ENCODE measurements around the gene AARSD1. TPM values are rescaled to one million over a fixed set of nuclear protein-coding genes. Genes with fewer than 3 reads are reported as not detected.
A peak's percentile ranks its signal among the peaks of the same experiment; 100 is the strongest.
"Not testable (repeated sequence)": the region's sequence is repeated elsewhere in the genome, so short reads cannot be mapped to it uniquely, and the experiment has no call there.

AARSD1 gene
- total and polyA plus RNA-seq, 2 donors (not counting 1 experiment from before 2014, with no cell fraction given), result 17.7 to 37.3 TPM

- peaks cover 2% of the 10 kb centered on the region for H4K20me1 ChIP-seq (ENCODE audit: control insufficient read depth, extremely low read depth, insufficient read depth, low read length)
- peaks cover 16% of the 10 kb centered on the region for H3K36me3 ChIP-seq (ENCODE audit: control insufficient read depth, insufficient read depth, low read length)
- no peak overlapping the region for H3K9ac ChIP-seq (ENCODE audit: insufficient read depth, low read length)
- H3K4me2 ChIP-seq (ENCODE audit: extremely low read depth, insufficient read depth, low read length), result no peak overlapping the region
- H3K4me3 ChIP-seq (replicated peaks in 1 of 4; ENCODE audit: control extremely low read depth in 1 of 4, insufficient read depth in 1 of 4, low read depth in 3 of 4, low read length in 4 of 4), result no peak overlapping the region
- H3K27ac ChIP-seq (ENCODE audit: insufficient read depth, low read length), result no peak overlapping the region
- no peaks in the 10 kb centered on the region for H3K9me3 ChIP-seq (ENCODE audit: control insufficient read depth, insufficient read depth, low read depth, low read length)
- H3K27me3 ChIP-seq (ENCODE audit: control insufficient read depth, insufficient read depth, low read length), result no peaks in the 10 kb centered on the region
- TF ChIP-seq, protein P1, sequence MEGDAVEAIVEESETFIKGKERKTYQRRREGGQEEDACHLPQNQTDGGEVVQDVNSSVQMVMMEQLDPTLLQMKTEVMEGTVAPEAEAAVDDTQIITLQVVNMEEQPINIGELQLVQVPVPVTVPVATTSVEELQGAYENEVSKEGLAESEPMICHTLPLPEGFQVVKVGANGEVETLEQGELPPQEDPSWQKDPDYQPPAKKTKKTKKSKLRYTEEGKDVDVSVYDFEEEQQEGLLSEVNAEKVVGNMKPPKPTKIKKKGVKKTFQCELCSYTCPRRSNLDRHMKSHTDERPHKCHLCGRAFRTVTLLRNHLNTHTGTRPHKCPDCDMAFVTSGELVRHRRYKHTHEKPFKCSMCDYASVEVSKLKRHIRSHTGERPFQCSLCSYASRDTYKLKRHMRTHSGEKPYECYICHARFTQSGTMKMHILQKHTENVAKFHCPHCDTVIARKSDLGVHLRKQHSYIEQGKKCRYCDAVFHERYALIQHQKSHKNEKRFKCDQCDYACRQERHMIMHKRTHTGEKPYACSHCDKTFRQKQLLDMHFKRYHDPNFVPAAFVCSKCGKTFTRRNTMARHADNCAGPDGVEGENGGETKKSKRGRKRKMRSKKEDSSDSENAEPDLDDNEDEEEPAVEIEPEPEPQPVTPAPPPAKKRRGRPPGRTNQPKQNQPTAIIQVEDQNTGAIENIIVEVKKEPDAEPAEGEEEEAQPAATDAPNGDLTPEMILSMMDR (conservative IDR thresholded peaks at IDR 0.05 in 1 of 2, IDR thresholded peaks at IDR 0.05 in 1 of 2; ENCODE audit: low read depth in 1 of 2, low read length in 2 of 2), result no peak
- TF ChIP-seq EZH2 (IDR thresholded peaks at IDR 0.05; ENCODE audit: low read length, missing control alignments), result no peak
- H3K4me1 ChIP-seq (ENCODE audit: control insufficient read depth, extremely low read depth, insufficient read depth, low read length), result peaks cover 6% of the 10 kb centered on the region
- H2AFZ ChIP-seq (ENCODE audit: low read length), result no peak overlapping the region
- peak; percentile 41 to 75 for DNase-seq (ENCODE audit: low read depth in 2 of 2)
- H3K79me2 ChIP-seq (ENCODE audit: control insufficient read depth, insufficient read depth, low read length), result peaks cover 24% of the 10 kb centered on the region
Measured at GRCh38 chr17:43003542-43004172, 39.4 kb upstream of the AARSD1 start.

- not testable (repeated sequence) for DNase-seq (ENCODE audit: low read depth in 2 of 2); H3K4me3 ChIP-seq (replicated peaks in 1 of 4; ENCODE audit: control extremely low read depth in 1 of 4, insufficient read depth in 1 of 4, low read depth in 3 of 4, low read length in 4 of 4); H2AFZ ChIP-seq (ENCODE audit: low read length); H3K27me3 ChIP-seq (ENCODE audit: control insufficient read depth, insufficient read depth, low read length); H3K9me3 ChIP-seq (ENCODE audit: control insufficient read depth, insufficient read depth, low read depth, low read length); H3K9ac ChIP-seq (ENCODE audit: insufficient read depth, low read length); H3K4me2 ChIP-seq (ENCODE audit: extremely low read depth, insufficient read depth, low read length); H3K27ac ChIP-seq (ENCODE audit: insufficient read depth, low read length); H4K20me1 ChIP-seq (ENCODE audit: control insufficient read depth, extremely low read depth, insufficient read depth, low read length)
- H3K4me1 ChIP-seq (ENCODE audit: control insufficient read depth, extremely low read depth, insufficient read depth, low read length), result peaks cover 11% of the 10 kb centered on the region
- peaks cover 16% of the 10 kb centered on the region for H3K36me3 ChIP-seq (ENCODE audit: control insufficient read depth, insufficient read depth, low read length)
- peaks cover 28% of the 10 kb centered on the region for H3K79me2 ChIP-seq (ENCODE audit: control insufficient read depth, insufficient read depth, low read length)
Measured at GRCh38 chr17:43000894-43001293, 36.6 kb upstream of the AARSD1 start.

GRCh38 chr17:42999003-42999525 is 34.8 kb upstream of the AARSD1 start:
- no peak overlapping the region for H2AFZ ChIP-seq (ENCODE audit: low read length)
- no peak for TF ChIP-seq EZH2 (IDR thresholded peaks at IDR 0.05; ENCODE audit: low read length, missing control alignments)
- TF ChIP-seq, protein P1 (conservative IDR thresholded peaks at IDR 0.05 in 1 of 2, IDR thresholded peaks at IDR 0.05 in 1 of 2; ENCODE audit: low read depth in 1 of 2, low read length in 2 of 2), result no peak
- peaks cover 16% of the 10 kb centered on the region for H3K36me3 ChIP-seq (ENCODE audit: control insufficient read depth, insufficient read depth, low read length)
- H3K4me3 ChIP-seq (replicated peaks in 1 of 4; ENCODE audit: control extremely low read depth in 1 of 4, insufficient read depth in 1 of 4, low read depth in 3 of 4, low read length in 4 of 4), result peak overlapping the region; percentile 77 to 99 (median 86)
- peaks cover 28% of the 10 kb centered on the region for H3K79me2 ChIP-seq (ENCODE audit: control insufficient read depth, insufficient read depth, low read length)
- peak overlapping the region; percentile 95 for H3K27ac ChIP-seq (ENCODE audit: insufficient read depth, low read length)
- H3K27me3 ChIP-seq (ENCODE audit: control insufficient read depth, insufficient read depth, low read length), result no peaks in the 10 kb centered on the region
- H3K9ac ChIP-seq (ENCODE audit: insufficient read depth, low read length), result peak overlapping the region; percentile 85
- peaks cover 11% of the 10 kb centered on the region for H3K4me1 ChIP-seq (ENCODE audit: control insufficient read depth, extremely low read depth, insufficient read depth, low read length)
- peaks cover 2% of the 10 kb centered on the region for H4K20me1 ChIP-seq (ENCODE audit: control insufficient read depth, extremely low read depth, insufficient read depth, low read length)
- no peak for DNase-seq (ENCODE audit: low read depth in 2 of 2)
- no peaks in the 10 kb centered on the region for H3K9me3 ChIP-seq (ENCODE audit: control insufficient read depth, insufficient read depth, low read depth, low read length)
- H3K4me2 ChIP-seq (ENCODE audit: extremely low read depth, insufficient read depth, low read length), result peak overlapping the region; percentile 99

Measured in fibroblast of lung (primary cell).